Measurements from ENCODE around the gene SPATA21. TPM values are rescaled to one million over a fixed set of nuclear protein-coding genes. Genes with fewer than 3 reads are reported as not detected.

SPATA21 gene
- polyA plus RNA-seq, 3 donors: not detected

DNA sequence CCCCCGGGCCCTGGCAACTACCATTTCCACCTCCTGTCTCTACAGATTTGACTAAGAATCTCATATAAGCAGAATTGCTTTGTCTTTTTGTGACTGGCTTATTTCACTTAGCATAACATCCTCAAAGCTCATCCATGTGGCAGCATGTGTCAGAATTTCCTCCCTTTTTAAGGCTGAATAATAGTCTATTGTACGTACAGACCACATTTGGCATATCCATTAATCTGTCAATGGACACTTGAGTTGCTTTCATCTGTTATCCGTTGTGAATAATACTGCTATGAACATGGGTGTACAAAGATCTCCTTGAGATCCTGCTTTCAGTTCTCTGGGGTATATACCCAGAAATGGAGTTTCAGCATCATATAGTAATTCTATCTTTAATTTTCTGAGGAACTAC, 24.0 kb downstream of the SPATA21 start:
- Mint-ChIP-seq H3K9me3 (peaks cover 0 to 1% (median 0%) of the 10 kb centered on the region in 7 donors), H3K27ac (no peak overlapping the region), H3K4me3 (no peak overlapping the region), H3K27me3 (ENCODE audit: low read depth in 3 of 3) (peaks cover 0 to 5% (median 3%) of the 10 kb centered on the region in 3 donors), H3K36me3 (no peaks in the 10 kb centered on the region), H3K4me1 (no peaks in the 10 kb centered on the region)
- TF ChIP-seq, protein P1, sequence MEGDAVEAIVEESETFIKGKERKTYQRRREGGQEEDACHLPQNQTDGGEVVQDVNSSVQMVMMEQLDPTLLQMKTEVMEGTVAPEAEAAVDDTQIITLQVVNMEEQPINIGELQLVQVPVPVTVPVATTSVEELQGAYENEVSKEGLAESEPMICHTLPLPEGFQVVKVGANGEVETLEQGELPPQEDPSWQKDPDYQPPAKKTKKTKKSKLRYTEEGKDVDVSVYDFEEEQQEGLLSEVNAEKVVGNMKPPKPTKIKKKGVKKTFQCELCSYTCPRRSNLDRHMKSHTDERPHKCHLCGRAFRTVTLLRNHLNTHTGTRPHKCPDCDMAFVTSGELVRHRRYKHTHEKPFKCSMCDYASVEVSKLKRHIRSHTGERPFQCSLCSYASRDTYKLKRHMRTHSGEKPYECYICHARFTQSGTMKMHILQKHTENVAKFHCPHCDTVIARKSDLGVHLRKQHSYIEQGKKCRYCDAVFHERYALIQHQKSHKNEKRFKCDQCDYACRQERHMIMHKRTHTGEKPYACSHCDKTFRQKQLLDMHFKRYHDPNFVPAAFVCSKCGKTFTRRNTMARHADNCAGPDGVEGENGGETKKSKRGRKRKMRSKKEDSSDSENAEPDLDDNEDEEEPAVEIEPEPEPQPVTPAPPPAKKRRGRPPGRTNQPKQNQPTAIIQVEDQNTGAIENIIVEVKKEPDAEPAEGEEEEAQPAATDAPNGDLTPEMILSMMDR (IDR thresholded peaks at IDR 0.05): no peak
- intact Hi-C loops (cut with micrococcal nuclease): no loop called here
- H3K36me3 ChIP-seq (replicated peaks in 1 of 2; ENCODE audit: control insufficient read depth in 1 of 2, insufficient read depth in 2 of 2, low read length in 2 of 2): no peaks in the 10 kb centered on the region
- H3K79me2 ChIP-seq (ENCODE audit: insufficient read depth, low read length): no peaks in the 10 kb centered on the region
- H3K27me3 ChIP-seq (ENCODE audit: control insufficient read depth in 2 of 2, insufficient read depth in 2 of 2, low read length in 2 of 2): no peaks in the 10 kb centered on the region
- DNase-seq: no peak
- no peaks in the 10 kb centered on the region for H3K9me3 ChIP-seq (replicated peaks in 1 of 2; ENCODE audit: control insufficient read depth in 1 of 2, insufficient read depth in 1 of 2, low read length in 2 of 2)
- no peak overlapping the region for H3K27ac ChIP-seq (ENCODE audit: low read depth in 1 of 2, low read length in 2 of 2)
- no peak overlapping the region for H3K4me2 ChIP-seq (replicated peaks; ENCODE audit: extremely low read depth, low read length, poor library complexity, severe bottlenecking)
- H2AFZ ChIP-seq (ENCODE audit: insufficient read depth, low read depth, low read length, poor library complexity, severe bottlenecking): no peak overlapping the region
- no peaks in the 10 kb centered on the region for H4K20me1 ChIP-seq (ENCODE audit: insufficient read depth, low read length)
- H3K4me1 ChIP-seq (ENCODE audit: control insufficient read depth in 1 of 2, insufficient read depth in 2 of 2, low read length in 2 of 2): no peaks in the 10 kb centered on the region
- no peak overlapping the region for H3K4me3 ChIP-seq (replicated peaks in 1 of 3; ENCODE audit: low read depth in 2 of 3, low read length in 3 of 3)
- 91% methylated on average over 1 of the region's 3 CpGs for WGBS (ENCODE audit: insufficient coverage)
- no peak overlapping the region for H3K9ac ChIP-seq (ENCODE audit: insufficient read depth, low read length, poor library complexity, severe bottlenecking)

DNA sequence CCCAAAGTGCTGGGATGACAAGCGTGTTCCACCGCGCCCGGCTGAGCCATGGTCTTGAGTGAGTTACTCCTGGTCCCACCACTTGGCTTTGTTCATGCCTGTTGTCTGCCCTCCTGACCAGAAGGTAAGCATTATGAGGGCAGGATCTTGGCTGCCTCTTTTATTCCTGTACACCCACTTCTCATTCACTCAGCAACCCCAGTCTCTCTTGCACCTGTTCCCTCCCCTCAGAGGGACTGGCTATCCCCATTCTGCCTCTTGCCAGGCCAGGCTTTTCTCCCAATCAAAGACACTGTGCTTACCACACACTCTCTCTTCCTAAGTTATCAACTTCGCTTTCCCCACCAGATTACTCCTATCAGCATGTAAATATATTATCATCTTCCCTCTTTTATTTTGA, 26.4 kb downstream of the SPATA21 start:
- Histone ChIP-seq H2AFZ (ENCODE audit: insufficient read depth, low read depth, low read length, poor library complexity, severe bottlenecking) (no peak overlapping the region), H3K27ac (ENCODE audit: low read depth in 1 of 2, low read length in 2 of 2) (no peak overlapping the region), H3K4me2 (replicated peaks; ENCODE audit: extremely low read depth, low read length, poor library complexity, severe bottlenecking) (no peak overlapping the region), H3K36me3 (replicated peaks in 1 of 2; ENCODE audit: control insufficient read depth in 1 of 2, insufficient read depth in 2 of 2, low read length in 2 of 2) (no peaks in the 10 kb centered on the region), H3K27me3 (ENCODE audit: control insufficient read depth in 2 of 2, insufficient read depth in 2 of 2, low read length in 2 of 2) (no peaks in the 10 kb centered on the region), H3K79me2 (ENCODE audit: insufficient read depth, low read length) (no peaks in the 10 kb centered on the region), H3K4me3 (replicated peaks in 1 of 3; ENCODE audit: low read depth in 2 of 3, low read length in 3 of 3) (no peak overlapping the region), H3K9ac (ENCODE audit: insufficient read depth, low read length, poor library complexity, severe bottlenecking) (no peak overlapping the region), H3K4me1 (ENCODE audit: control insufficient read depth in 1 of 2, insufficient read depth in 2 of 2, low read length in 2 of 2) (no peaks in the 10 kb centered on the region), H3K9me3 (replicated peaks in 1 of 2; ENCODE audit: control insufficient read depth in 1 of 2, insufficient read depth in 1 of 2, low read length in 2 of 2) (no peaks in the 10 kb centered on the region), H4K20me1 (ENCODE audit: insufficient read depth, low read length) (no peaks in the 10 kb centered on the region)
- H3K4me3 Mint-ChIP-seq: no peak overlapping the region
- TF ChIP-seq, protein P1 (IDR thresholded peaks at IDR 0.05): no peak
- 97% methylated on average over 4 of the region's 5 CpGs for WGBS (ENCODE audit: insufficient coverage)
- peak overlapping the region in 1 of 7 donors; percentile 17 for H3K27ac Mint-ChIP-seq
- DNase-seq: no peak
- intact Hi-C loops (cut with micrococcal nuclease): no loop called here
- peaks cover 0 to 1% (median 0%) of the 10 kb centered on the region in 7 donors for H3K9me3 Mint-ChIP-seq
- peaks cover 0 to 5% (median 3%) of the 10 kb centered on the region in 3 donors for H3K27me3 Mint-ChIP-seq (ENCODE audit: low read depth in 3 of 3)
- no peaks in the 10 kb centered on the region for H3K36me3 Mint-ChIP-seq
- no peaks in the 10 kb centered on the region for H3K4me1 Mint-ChIP-seq

All from CD14-positive monocyte (primary cell).